ENCODE results near the gene SUGCT.

- TF ChIP-seq RAD21 (IDR thresholded peaks at IDR 0.05; ENCODE audit: low read depth) (no peak), EGR1 (IDR thresholded peaks at IDR 0.05) (no peak), ZBTB7A (IDR thresholded peaks at IDR 0.05; ENCODE audit: low read depth) (no peak), NFIC (IDR thresholded peaks at IDR 0.05) (no peak), CREB1 (IDR thresholded peaks at IDR 0.05; ENCODE audit: low read depth) (no peak)
- TF ChIP-seq, protein P1, sequence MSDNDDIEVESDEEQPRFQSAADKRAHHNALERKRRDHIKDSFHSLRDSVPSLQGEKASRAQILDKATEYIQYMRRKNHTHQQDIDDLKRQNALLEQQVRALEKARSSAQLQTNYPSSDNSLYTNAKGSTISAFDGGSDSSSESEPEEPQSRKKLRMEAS (IDR thresholded peaks at IDR 0.05) = no peak
- TF ChIP-seq, protein P2, sequence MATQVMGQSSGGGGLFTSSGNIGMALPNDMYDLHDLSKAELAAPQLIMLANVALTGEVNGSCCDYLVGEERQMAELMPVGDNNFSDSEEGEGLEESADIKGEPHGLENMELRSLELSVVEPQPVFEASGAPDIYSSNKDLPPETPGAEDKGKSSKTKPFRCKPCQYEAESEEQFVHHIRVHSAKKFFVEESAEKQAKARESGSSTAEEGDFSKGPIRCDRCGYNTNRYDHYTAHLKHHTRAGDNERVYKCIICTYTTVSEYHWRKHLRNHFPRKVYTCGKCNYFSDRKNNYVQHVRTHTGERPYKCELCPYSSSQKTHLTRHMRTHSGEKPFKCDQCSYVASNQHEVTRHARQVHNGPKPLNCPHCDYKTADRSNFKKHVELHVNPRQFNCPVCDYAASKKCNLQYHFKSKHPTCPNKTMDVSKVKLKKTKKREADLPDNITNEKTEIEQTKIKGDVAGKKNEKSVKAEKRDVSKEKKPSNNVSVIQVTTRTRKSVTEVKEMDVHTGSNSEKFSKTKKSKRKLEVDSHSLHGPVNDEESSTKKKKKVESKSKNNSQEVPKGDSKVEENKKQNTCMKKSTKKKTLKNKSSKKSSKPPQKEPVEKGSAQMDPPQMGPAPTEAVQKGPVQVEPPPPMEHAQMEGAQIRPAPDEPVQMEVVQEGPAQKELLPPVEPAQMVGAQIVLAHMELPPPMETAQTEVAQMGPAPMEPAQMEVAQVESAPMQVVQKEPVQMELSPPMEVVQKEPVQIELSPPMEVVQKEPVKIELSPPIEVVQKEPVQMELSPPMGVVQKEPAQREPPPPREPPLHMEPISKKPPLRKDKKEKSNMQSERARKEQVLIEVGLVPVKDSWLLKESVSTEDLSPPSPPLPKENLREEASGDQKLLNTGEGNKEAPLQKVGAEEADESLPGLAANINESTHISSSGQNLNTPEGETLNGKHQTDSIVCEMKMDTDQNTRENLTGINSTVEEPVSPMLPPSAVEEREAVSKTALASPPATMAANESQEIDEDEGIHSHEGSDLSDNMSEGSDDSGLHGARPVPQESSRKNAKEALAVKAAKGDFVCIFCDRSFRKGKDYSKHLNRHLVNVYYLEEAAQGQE (IDR thresholded peaks at IDR 0.05; ENCODE audit: low read depth) = no peak
- TF ChIP-seq, protein P3, sequence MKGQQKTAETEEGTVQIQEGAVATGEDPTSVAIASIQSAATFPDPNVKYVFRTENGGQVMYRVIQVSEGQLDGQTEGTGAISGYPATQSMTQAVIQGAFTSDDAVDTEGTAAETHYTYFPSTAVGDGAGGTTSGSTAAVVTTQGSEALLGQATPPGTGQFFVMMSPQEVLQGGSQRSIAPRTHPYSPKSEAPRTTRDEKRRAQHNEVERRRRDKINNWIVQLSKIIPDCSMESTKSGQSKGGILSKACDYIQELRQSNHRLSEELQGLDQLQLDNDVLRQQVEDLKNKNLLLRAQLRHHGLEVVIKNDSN (IDR thresholded peaks at IDR 0.05) = no peak
Observed at GRCh38 chr7:40584667-40585433, 450.0 kb downstream of the SUGCT start.

Data from Ishikawa (cell line).